ENCODE measurements around the gene ZCCHC8.

ZCCHC8 gene

DNA sequence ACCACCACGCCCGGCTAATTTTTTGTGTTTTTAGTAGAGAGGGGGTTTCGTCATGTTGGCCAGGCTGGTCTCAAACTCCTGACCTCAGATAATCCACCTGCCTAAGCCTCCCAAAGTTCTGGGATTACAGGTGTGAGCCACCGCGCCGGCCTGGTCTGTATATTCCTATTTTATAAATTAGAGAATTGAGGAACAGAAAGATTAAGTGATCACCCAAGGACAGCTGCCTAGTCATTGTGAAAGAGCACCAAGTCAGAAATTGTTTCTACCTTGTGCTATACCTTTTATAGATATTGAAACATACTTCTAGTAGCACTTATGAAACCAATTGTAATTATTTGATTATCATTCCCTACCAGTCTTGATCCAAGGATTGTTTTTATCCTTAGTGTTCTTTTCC is 28.3 kb upstream of the ZCCHC8 start:
- no peak overlapping the region for H3K4me3 ChIP-seq (ENCODE audit: low read depth, low read length)
- TF ChIP-seq, protein P1, sequence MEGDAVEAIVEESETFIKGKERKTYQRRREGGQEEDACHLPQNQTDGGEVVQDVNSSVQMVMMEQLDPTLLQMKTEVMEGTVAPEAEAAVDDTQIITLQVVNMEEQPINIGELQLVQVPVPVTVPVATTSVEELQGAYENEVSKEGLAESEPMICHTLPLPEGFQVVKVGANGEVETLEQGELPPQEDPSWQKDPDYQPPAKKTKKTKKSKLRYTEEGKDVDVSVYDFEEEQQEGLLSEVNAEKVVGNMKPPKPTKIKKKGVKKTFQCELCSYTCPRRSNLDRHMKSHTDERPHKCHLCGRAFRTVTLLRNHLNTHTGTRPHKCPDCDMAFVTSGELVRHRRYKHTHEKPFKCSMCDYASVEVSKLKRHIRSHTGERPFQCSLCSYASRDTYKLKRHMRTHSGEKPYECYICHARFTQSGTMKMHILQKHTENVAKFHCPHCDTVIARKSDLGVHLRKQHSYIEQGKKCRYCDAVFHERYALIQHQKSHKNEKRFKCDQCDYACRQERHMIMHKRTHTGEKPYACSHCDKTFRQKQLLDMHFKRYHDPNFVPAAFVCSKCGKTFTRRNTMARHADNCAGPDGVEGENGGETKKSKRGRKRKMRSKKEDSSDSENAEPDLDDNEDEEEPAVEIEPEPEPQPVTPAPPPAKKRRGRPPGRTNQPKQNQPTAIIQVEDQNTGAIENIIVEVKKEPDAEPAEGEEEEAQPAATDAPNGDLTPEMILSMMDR (IDR thresholded peaks at IDR 0.05; ENCODE audit: control insufficient read depth, extremely low read depth, insufficient read depth), result no peak

DNA sequence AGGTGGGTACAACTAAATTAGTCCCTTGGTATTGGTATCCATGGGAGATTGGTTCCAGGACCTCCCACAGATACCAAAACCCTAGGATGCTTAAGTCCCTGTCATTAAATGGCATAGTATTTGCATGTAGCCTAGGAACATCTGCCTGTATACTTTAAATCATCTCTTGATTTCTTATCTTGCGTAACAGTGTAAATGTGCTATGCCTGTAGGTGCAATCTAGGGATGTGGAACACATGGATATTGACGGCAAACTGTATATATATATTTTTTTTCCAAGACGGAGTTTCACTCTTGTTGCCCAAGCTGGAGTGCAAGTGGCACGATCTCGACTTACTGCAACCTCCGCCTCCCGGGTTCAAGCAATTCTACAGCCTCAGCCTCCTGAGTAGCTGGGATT is 27.9 kb upstream of the ZCCHC8 start:
- DNase-seq (ENCODE audit: low read depth), result no peak
- peak overlapping the region; percentile 95 for H3K4me3 ChIP-seq (ENCODE audit: low read depth, low read length)
- TF ChIP-seq, protein P1 (IDR thresholded peaks at IDR 0.05; ENCODE audit: control insufficient read depth, extremely low read depth, insufficient read depth), result no peak

More for the DNA sequence above, 28.3 kb upstream of the ZCCHC8 start:
- no peak for DNase-seq (ENCODE audit: low read depth)

DNA sequence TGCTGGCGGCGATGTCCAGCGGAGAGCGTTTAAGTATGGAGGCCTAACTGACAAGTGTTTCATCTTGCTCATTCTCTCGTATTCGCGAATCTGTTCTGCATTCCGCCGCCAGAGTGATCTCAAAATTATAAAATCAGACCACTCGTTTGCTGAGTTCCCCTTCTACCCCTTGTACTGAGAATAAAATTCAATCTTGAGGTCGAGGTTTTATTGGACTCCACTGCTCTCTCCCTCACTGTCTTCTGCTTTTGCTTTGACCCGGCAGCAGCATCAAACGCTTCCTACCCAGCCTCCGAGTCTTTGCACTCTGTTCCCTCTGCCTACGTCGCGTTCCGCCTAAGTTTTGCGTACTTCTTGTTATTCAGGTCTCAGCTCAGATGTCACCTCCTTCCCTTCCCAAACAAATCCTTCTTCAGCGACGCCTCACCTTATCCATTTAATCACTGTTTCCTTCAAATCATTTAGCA is 26.8 kb upstream of the ZCCHC8 start:
- TF ChIP-seq, protein P1 (IDR thresholded peaks at IDR 0.05; ENCODE audit: control insufficient read depth, extremely low read depth, insufficient read depth), result no peak
- DNase-seq (ENCODE audit: low read depth), result no peak
- peak overlapping the region; percentile 95 for H3K4me3 ChIP-seq (ENCODE audit: low read depth, low read length)

DNA sequence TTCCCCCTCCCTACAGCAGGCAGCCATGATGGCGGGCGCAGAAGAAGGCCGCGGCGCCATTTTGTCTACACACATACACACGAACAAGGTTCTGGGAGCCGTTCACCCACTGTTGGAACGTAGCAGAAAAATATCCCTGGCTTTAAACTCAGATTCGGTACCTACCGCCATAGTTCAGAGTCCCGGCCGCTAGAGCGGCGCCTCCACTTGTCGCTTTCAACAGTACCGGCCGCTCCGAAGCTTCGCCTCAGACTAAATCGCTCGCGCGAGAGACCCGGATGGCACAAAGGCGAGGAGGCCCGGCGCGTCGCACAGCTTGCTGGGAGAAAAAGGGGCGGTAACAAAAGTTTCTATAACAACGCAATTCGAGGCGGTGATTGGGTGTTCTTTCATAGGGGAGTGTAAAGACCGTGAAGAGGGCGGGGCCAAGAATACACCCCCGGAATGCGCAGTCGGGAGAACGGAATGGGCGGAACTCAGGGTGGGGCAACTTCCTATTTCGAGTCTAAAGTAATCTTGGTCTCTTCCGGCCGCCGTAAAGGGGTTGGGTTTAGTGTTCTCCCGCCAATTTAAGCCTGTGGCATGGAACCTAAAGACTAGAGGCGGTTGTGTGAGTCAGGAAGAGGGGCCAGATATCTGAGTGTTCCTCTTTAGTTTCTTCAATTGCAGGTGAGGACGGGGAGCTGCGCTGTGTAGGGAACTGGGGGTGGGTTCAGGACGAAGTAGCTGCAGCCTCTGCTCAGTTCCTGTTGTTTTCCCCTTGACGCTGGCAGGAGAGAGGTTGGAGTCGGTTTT is 26.1 kb upstream of the ZCCHC8 start, which contains the start of the genes KNTC1 and RSRC2:
KNTC1 (plus strand) TSS at position 567 of the 795 bp plus-strand sequence. CDS start 2,815 bp downstream, outside the sequence.
RSRC2 (minus strand) TSS at position 254 of the 795 bp plus-strand sequence; CDS start at position 171, 83 bp downstream.
- TF ChIP-seq, protein P1 (IDR thresholded peaks at IDR 0.05; ENCODE audit: control insufficient read depth, extremely low read depth, insufficient read depth), result no peak
- peak within 1 kb of the TSS; percentile 95 for H3K4me3 ChIP-seq (ENCODE audit: low read depth, low read length)
- peak; percentile 99 for DNase-seq (ENCODE audit: low read depth)

DNA sequence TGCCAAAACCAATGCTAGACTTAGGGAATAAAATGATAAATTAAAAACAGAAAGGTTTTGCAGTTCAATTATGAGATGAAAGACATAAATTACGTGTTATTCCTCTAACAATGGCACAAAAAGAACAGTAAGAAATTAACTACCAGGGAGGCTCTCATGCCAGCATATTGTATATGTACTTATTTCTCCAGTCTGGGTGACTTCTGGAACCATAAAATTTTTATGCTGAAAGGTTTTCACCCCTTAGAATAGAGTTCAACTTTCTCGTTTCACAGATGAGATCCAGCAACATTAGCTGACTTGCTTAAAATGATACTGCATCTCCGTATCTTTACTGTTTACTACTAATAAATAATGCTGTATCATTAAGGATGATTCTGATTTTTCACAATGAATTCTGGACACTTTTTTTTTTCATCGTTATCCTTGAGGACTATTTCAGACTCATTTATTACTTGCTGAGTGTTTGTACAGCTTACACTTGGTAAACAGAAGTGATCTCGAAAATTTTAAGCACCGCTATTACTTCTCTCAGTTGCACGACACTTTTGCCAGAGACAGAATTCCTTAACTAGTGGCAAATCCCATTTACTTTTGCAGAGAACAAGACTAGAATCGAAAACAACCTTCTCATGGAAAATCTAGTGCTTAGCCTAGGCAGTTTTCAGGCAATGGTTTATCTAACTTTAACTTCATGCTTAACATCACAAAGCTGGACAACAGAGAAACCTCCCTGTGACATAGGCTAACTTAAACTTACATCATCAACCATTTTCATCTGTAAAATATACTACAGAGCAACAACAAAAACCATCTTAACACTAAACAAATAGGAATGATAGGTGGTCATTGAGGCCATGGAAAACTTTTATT is 23.4 kb upstream of the ZCCHC8 start:
- peak; percentile 31 for DNase-seq (ENCODE audit: low read depth)
- TF ChIP-seq, protein P1 (IDR thresholded peaks at IDR 0.05; ENCODE audit: control insufficient read depth, extremely low read depth, insufficient read depth), result no peak
- H3K4me3 ChIP-seq (ENCODE audit: low read depth, low read length), result peak overlapping the region; percentile 95

DNA sequence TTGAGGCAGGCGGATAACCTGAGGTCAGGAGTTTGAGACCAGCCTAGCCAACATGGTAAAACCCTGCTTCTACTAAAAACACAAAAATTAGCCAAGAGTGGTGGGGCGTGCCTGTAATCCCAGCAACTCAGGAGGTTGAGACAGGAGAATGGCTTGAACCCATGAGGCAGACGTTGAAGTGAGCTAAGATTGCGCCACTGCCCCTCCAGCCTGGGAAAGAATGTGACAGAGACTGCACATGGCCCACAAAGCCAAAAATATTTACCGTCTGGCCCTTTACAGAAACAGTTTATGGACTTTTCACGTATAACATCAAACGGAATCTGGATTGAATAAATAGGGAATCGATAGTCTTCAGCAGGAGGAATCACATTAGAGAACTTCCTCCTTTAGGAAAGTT is 22.5 kb upstream of the ZCCHC8 start:
- peak overlapping the region; percentile 95 for H3K4me3 ChIP-seq (ENCODE audit: low read depth, low read length)
- DNase-seq (ENCODE audit: low read depth), result no peak
- TF ChIP-seq, protein P1 (IDR thresholded peaks at IDR 0.05; ENCODE audit: control insufficient read depth, extremely low read depth, insufficient read depth), result no peak
